Chondrocyte (in vitro differentiated cells): Measurements from ENCODE around the gene DLX2. TPM values are rescaled to one million over a fixed set of nuclear protein-coding genes. Genes with fewer than 3 reads are reported as not detected.

Experiments
- DNase-seq: peaks from one replicate; pipeline ENCODE4 v3.0.0; 2021; ENCODE audit warnings: mixed read lengths, low spot score
- H3K27ac Mint-ChIP-seq: one replicate; pipeline ENCODE4 v1.8.0; 2021; ENCODE audit warnings: mild to moderate bottlenecking, moderate library complexity, mixed read lengths; ENCODE audit not compliant: unreplicated experiment
- H3K27me3 Mint-ChIP-seq: 2 replicates; pipeline ENCODE4 v1.8.0; 2021; ENCODE audit warnings: low read depth, mixed read lengths
- H3K36me3 Mint-ChIP-seq: 2 replicates; pipeline ENCODE4 v1.8.0; 2021; ENCODE audit warnings: low read depth, mixed read lengths
- H3K4me1 Mint-ChIP-seq: 2 replicates; pipeline ENCODE4 v1.8.0; 2021; ENCODE audit warnings: low read depth, mild to moderate bottlenecking, mixed read lengths
- H3K4me3 Mint-ChIP-seq: one replicate; pipeline ENCODE4 v1.8.0; 2021; ENCODE audit warnings: mild to moderate bottlenecking, moderate library complexity, mixed read lengths; ENCODE audit not compliant: unreplicated experiment
- H3K9me3 Mint-ChIP-seq: 2 replicates; pipeline ENCODE4 v1.8.0; 2021; ENCODE audit warnings: low read depth, mixed read lengths
- CTCF ChIP-seq: fragments of 200-600 bp; sonication (generic); IDR thresholded peaks from 2 replicates; pipeline ENCODE4 v1.5.0; 2021; ENCODE audit warnings: antibody characterized with exemption, mild to moderate bottlenecking, moderate library complexity
- total RNA-seq: library from RNA; stranded (reverse); gene quantifications from 3 replicates; pipeline ENCODE4 v1.2.1, GENCODE V29; 2021

DLX2 gene
- total RNA-seq, 1 donor from 2014 or later: 5.7 TPM

- no peak overlapping the region for H3K4me3 Mint-ChIP-seq
- no peaks in the 10 kb centered on the region for H3K9me3 Mint-ChIP-seq
- no peak overlapping the region for H3K27ac Mint-ChIP-seq
- H3K36me3 Mint-ChIP-seq: peaks cover 8% of the 10 kb centered on the region
- no peak for TF ChIP-seq CTCF
- H3K4me1 Mint-ChIP-seq: peaks cover 49% of the 10 kb centered on the region
- DNase-seq: no peak
- H3K27me3 Mint-ChIP-seq: no peaks in the 10 kb centered on the region
These were observed 10.7 kb downstream of the DLX2 start for GRCh38 chr2:172091761-172092566.

GRCh38 chr2:172091000-172091641 is 11.6 kb downstream of the DLX2 start:
- DNase-seq: no peak
- Mint-ChIP-seq H3K9me3 (no peaks in the 10 kb centered on the region), H3K27ac (peak overlapping the region; percentile 42), H3K27me3 (no peaks in the 10 kb centered on the region), H3K36me3 (peaks cover 8% of the 10 kb centered on the region), H3K4me3 (no peak overlapping the region), H3K4me1 (peaks cover 49% of the 10 kb centered on the region)
- no peak for TF ChIP-seq CTCF

GRCh38 chr2:172090044-172090961 is 12.4 kb downstream of the DLX2 start:
- no peaks in the 10 kb centered on the region for H3K9me3 Mint-ChIP-seq
- peaks cover 47% of the 10 kb centered on the region for H3K4me1 Mint-ChIP-seq
- no peaks in the 10 kb centered on the region for H3K27me3 Mint-ChIP-seq
- H3K4me3 Mint-ChIP-seq: no peak overlapping the region
- TF ChIP-seq CTCF: no peak
- H3K27ac Mint-ChIP-seq: peak overlapping the region; percentile 34
- peaks cover 10% of the 10 kb centered on the region for H3K36me3 Mint-ChIP-seq
- no peak for DNase-seq

- no peak overlapping the region for H3K4me3 Mint-ChIP-seq
- H3K4me1 Mint-ChIP-seq: peaks cover 47% of the 10 kb centered on the region
- no peak overlapping the region for H3K27ac Mint-ChIP-seq
- no peaks in the 10 kb centered on the region for H3K27me3 Mint-ChIP-seq
- DNase-seq: no peak
- peaks cover 10% of the 10 kb centered on the region for H3K36me3 Mint-ChIP-seq
- no peak for TF ChIP-seq CTCF
- H3K9me3 Mint-ChIP-seq: no peaks in the 10 kb centered on the region
These were observed 13.1 kb downstream of the DLX2 start for GRCh38 chr2:172089633-172090032.

- Mint-ChIP-seq H3K4me1 (peaks cover 50% of the 10 kb centered on the region), H3K4me3 (no peak overlapping the region), H3K9me3 (no peaks in the 10 kb centered on the region), H3K27me3 (no peaks in the 10 kb centered on the region), H3K27ac (no peak overlapping the region), H3K36me3 (peaks cover 10% of the 10 kb centered on the region)
- TF ChIP-seq CTCF: no peak
- DNase-seq: no peak
These were observed 13.6 kb downstream of the DLX2 start for GRCh38 chr2:172089005-172089504.
